DMS53 treated with DMSO at 0.1 percent for 48 hours (cell line): Measurements from ENCODE around the gene FAAP100.
"Not testable (repeated sequence)": the region's sequence is repeated elsewhere in the genome, so short reads cannot be mapped to it uniquely, and the experiment has no call there.

Experiments used
- DNase-seq: peaks from one replicate; lab custom pipeline; 2025; ENCODE audit not compliant: unreplicated experiment; lab: John Stamatoyannopoulos, UW

Gene FAAP100

GRCh38 chr17:81552244-81553017, at the start of gene FAAP100:
TSS of gene FAAP100 (minus strand) at chr17:81552353. CDS start at chr17:81552330, 23 bp downstream.
- peak; percentile 67 for DNase-seq

GRCh38 chr17:81601525-81602120, 49.5 kb upstream of the FAAP100 start:
- DNase-seq, result peak; percentile 72

GRCh38 chr17:81599719-81600486, 47.8 kb upstream of the FAAP100 start:
- DNase-seq, result no peak

- DNase-seq, result no peak
Observed at GRCh38 chr17:81593105-81593871, 41.1 kb upstream of the FAAP100 start.

- DNase-seq, result no peak
Observed at GRCh38 chr17:81591971-81592370, 39.8 kb upstream of the FAAP100 start.

- DNase-seq, result no peak
Observed at GRCh38 chr17:81590121-81590520, 38.0 kb upstream of the FAAP100 start.

GRCh38 chr17:81589612-81590011, 37.5 kb upstream of the FAAP100 start:
- no peak for DNase-seq

- no peak for DNase-seq
Observed at GRCh38 chr17:81586096-81586495, 33.9 kb upstream of the FAAP100 start.

GRCh38 chr17:81584771-81585170, 32.6 kb upstream of the FAAP100 start:
- not testable (repeated sequence) for DNase-seq

GRCh38 chr17:81583589-81584342, 31.6 kb upstream of the FAAP100 start:
- peak; percentile 82 for DNase-seq

GRCh38 chr17:81582749-81583148, 30.6 kb upstream of the FAAP100 start:
- DNase-seq, result no peak

- DNase-seq, result no peak
Observed at GRCh38 chr17:81582341-81582740, 30.2 kb upstream of the FAAP100 start.

GRCh38 chr17:81581758-81582157, 29.6 kb upstream of the FAAP100 start:
- no peak for DNase-seq

GRCh38 chr17:81580481-81580880, 28.3 kb upstream of the FAAP100 start:
- no peak for DNase-seq

- no peak for DNase-seq
Observed at GRCh38 chr17:81579821-81580321, 27.7 kb upstream of the FAAP100 start.

GRCh38 chr17:81579298-81579697, 27.1 kb upstream of the FAAP100 start:
- DNase-seq, result no peak

- no peak for DNase-seq
Observed at GRCh38 chr17:81578561-81579225, 26.5 kb upstream of the FAAP100 start.

GRCh38 chr17:81578038-81578441, 25.9 kb upstream of the FAAP100 start:
- no peak for DNase-seq

GRCh38 chr17:81577278-81578000, 25.3 kb upstream of the FAAP100 start:
- no peak for DNase-seq
